Activated naive CD4-positive, alpha-beta T cell treated with anti-CD3 and anti-CD28 coated beads for 36 hours (primary cell): Measurements from ENCODE around the gene FGF14. TPM values are rescaled to one million over a fixed set of nuclear protein-coding genes. Genes with fewer than 3 reads are reported as not detected.

Source experiments
- CTCF ChIA-PET: fragments of 350-600 bp; sonication (Branson Sonifier 250); formaldehyde crosslinking; loops from one replicate; lab custom pipeline; 2021; ENCODE audit warnings: antibody characterized with exemption; lab: Charles Lee
- DNase-seq: peaks from one replicate; pipeline ENCODE4 v3.0.0-alpha.2; 2020
- H3K27ac Mint-ChIP-seq: one replicate; pipeline ENCODE4 v1.8.0; 2021; ENCODE audit warnings: mild to moderate bottlenecking, mixed read lengths
- H3K27me3 Mint-ChIP-seq: one replicate; pipeline ENCODE4 v1.8.0; 2021; ENCODE audit warnings: low read depth, mixed read lengths
- H3K36me3 Mint-ChIP-seq: one replicate; pipeline ENCODE4 v1.8.0; 2021; ENCODE audit warnings: low read depth, mixed read lengths
- H3K4me1 Mint-ChIP-seq: one replicate; pipeline ENCODE4 v1.8.0; 2021; ENCODE audit warnings: low read depth, mixed read lengths
- H3K4me3 Mint-ChIP-seq: one replicate; pipeline ENCODE4 v1.8.0; 2021; ENCODE audit warnings: mild to moderate bottlenecking, moderate library complexity, mixed read lengths
- H3K9me3 Mint-ChIP-seq: one replicate; pipeline ENCODE4 v1.8.0; 2021; ENCODE audit warnings: mixed read lengths
- intact Hi-C: fragments of 100-400 bp; cut with micrococcal nuclease; formaldehyde crosslinking; loops from one replicate; pipeline ENCODE4 v1.15.1; 2023
- total RNA-seq, 2 experiments: library from RNA; stranded (reverse); gene quantifications; one replicate each; pipeline ENCODE4 v1.2.3, GENCODE V29; 2021

The FGF14 gene
- total RNA-seq, 2 experiments from 2014 or later = not detected

DNA sequence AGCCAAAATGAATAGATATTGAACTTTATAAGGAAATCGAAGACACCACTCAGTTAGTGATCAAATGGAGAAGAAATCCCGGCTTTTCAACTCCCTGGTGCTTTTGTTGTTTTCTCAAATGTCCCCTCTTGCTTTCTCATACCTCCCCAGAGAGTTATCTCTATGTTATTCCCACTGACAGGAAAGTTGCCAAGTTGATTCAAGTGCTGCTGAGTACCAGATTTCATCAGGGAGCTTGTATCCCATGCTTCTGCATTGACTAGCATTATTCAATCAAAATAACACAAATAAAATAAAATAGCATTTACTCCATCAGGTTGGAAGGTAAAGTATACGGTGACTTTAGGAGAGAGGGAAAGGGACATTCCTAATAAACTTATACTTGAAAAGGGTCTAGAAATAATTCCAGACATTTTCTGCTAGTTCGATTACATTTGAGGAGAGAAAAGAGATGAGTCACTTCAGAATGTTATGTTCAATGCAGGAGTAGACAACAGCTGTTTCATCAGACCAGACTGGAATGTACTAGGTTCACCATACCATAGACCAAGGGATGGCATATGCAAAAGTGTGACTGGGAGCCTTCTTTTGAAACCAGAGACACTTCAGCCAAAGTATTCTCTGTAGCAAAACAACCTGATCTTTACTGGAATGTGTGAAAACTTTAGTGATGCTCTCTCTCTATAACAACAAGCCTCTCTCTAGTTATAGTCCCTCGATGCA lies 397.8 kb downstream of the FGF14 start:
- intact Hi-C loops = no loop called here
- H3K27ac Mint-ChIP-seq = no peak overlapping the region
- CTCF ChIA-PET = no interaction called here
- H3K27me3 Mint-ChIP-seq = peaks cover 2% of the 10 kb centered on the region
- no peaks in the 10 kb centered on the region for H3K4me1 Mint-ChIP-seq
- H3K4me3 Mint-ChIP-seq = no peak overlapping the region
- no peaks in the 10 kb centered on the region for H3K36me3 Mint-ChIP-seq
- no peak for DNase-seq
- H3K9me3 Mint-ChIP-seq = no peaks in the 10 kb centered on the region

GRCh38 chr13:102002287-102002686 lies 399.6 kb downstream of the FGF14 start:
- peaks cover 2% of the 10 kb centered on the region for H3K27me3 Mint-ChIP-seq
- H3K27ac Mint-ChIP-seq = no peak overlapping the region
- CTCF ChIA-PET = no interaction called here
- no peak for DNase-seq
- H3K4me1 Mint-ChIP-seq = no peaks in the 10 kb centered on the region
- H3K4me3 Mint-ChIP-seq = no peak overlapping the region
- no peaks in the 10 kb centered on the region for H3K36me3 Mint-ChIP-seq
- no peaks in the 10 kb centered on the region for H3K9me3 Mint-ChIP-seq
- intact Hi-C loops = no loop called here

GRCh38 chr13:102000764-102001163 lies 401.1 kb downstream of the FGF14 start:
- DNase-seq = no peak
- CTCF ChIA-PET = no interaction called here
- H3K27me3 Mint-ChIP-seq = peaks cover 2% of the 10 kb centered on the region
- H3K4me1 Mint-ChIP-seq = no peaks in the 10 kb centered on the region
- H3K36me3 Mint-ChIP-seq = no peaks in the 10 kb centered on the region
- no peak overlapping the region for H3K4me3 Mint-ChIP-seq
- no peaks in the 10 kb centered on the region for H3K9me3 Mint-ChIP-seq
- intact Hi-C loops = no loop called here
- no peak overlapping the region for H3K27ac Mint-ChIP-seq

GRCh38 chr13:101998129-101998528 lies 403.7 kb downstream of the FGF14 start:
- CTCF ChIA-PET = interaction anchor here (0.6 kb wide), 1 partner anchor 491 kb away, joined by 4 read pairs; no protein-coding TSS in a partner anchor
- intact Hi-C loops = no loop called here
- no peak overlapping the region for H3K4me3 Mint-ChIP-seq

DNA sequence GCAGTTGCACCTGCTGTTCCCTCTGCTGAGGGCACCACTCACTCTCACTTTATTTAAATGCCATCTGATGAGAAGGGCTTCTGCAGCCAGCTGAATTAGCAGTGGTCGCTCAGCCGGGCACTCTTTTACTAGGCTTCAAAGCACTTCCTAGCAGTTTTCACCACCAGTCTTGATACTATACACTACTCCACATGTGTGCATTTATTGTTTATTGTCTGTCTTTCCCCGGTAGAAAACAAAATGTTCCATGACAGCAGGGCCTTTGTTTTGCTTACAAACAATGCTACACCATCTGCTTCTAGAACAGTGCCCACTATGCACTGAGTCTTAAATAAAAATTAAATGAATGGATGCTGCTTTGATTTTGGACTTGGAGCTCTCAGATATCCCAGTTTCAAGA lies 404.9 kb downstream of the FGF14 start:
- DNase-seq = no peak
- Mint-ChIP-seq H3K9me3 (no peaks in the 10 kb centered on the region), H3K27ac (no peak overlapping the region), H3K36me3 (no peaks in the 10 kb centered on the region), H3K4me3 (no peak overlapping the region), H3K4me1 (no peaks in the 10 kb centered on the region), H3K27me3 (peaks cover 2% of the 10 kb centered on the region)
- intact Hi-C loops = no loop called here
- CTCF ChIA-PET = no interaction called here

More at GRCh38 chr13:101998129-101998528, 403.7 kb downstream of the FGF14 start:
- Mint-ChIP-seq H3K36me3 (no peaks in the 10 kb centered on the region), H3K4me1 (no peaks in the 10 kb centered on the region), H3K9me3 (no peaks in the 10 kb centered on the region), H3K27ac (no peak overlapping the region), H3K27me3 (peaks cover 2% of the 10 kb centered on the region)
- no peak for DNase-seq

GRCh38 chr13:101989798-101990350 lies 412.0 kb downstream of the FGF14 start:
- Mint-ChIP-seq H3K4me1 (no peaks in the 10 kb centered on the region), H3K36me3 (no peaks in the 10 kb centered on the region), H3K4me3 (no peak overlapping the region), H3K9me3 (peaks cover 3% of the 10 kb centered on the region), H3K27me3 (peaks cover 2% of the 10 kb centered on the region), H3K27ac (no peak overlapping the region)
- intact Hi-C loops = no loop called here
- CTCF ChIA-PET = no interaction called here
- no peak for DNase-seq

DNA sequence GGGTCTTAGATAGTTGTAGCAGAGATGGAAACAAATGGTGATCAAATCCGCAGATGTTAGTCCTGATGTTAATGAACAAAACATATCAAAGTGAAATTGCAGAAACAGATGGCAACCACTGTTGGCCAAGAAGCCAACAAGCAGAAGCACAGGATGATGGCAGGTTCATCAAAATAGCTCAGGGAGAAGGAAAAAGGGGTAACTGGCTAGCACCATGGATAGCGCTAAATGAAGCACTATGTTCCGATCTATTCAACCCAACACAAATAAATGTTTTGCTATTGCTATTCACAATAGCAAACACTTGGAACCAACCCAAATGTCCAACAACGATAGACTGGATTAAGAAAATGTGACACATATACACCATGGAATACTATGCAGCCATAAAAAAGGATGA lies 413.7 kb downstream of the FGF14 start:
- CTCF ChIA-PET = no interaction called here
- H3K27me3 Mint-ChIP-seq = peaks cover 2% of the 10 kb centered on the region
- DNase-seq = no peak
- intact Hi-C loops = no loop called here
- peaks cover 3% of the 10 kb centered on the region for H3K9me3 Mint-ChIP-seq
- H3K4me1 Mint-ChIP-seq = no peaks in the 10 kb centered on the region
- H3K36me3 Mint-ChIP-seq = no peaks in the 10 kb centered on the region
- no peak overlapping the region for H3K4me3 Mint-ChIP-seq
- H3K27ac Mint-ChIP-seq = no peak overlapping the region

DNA sequence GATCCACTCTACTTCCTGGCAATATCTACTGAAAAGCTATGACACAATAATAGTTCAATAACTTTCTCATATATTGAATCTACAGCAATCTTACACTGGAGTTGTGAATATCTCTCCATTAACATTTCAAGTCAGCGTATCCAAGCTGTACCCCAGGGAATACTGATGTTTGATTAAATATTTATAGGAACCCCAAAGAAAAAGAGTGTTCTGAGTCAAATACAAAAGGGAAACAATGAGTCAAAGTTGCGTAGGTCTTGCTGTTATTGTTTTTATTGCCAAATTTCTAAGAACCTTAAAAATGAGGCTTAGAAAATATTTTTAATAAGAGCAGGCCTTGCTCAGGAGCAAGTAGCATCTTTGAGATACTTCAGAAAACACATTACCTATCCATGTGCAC lies 415.5 kb downstream of the FGF14 start:
- Mint-ChIP-seq H3K4me1 (no peaks in the 10 kb centered on the region), H3K4me3 (no peak overlapping the region), H3K36me3 (no peaks in the 10 kb centered on the region), H3K27me3 (peaks cover 2% of the 10 kb centered on the region), H3K9me3 (peaks cover 3% of the 10 kb centered on the region), H3K27ac (no peak overlapping the region)
- no peak for DNase-seq
- CTCF ChIA-PET = no interaction called here
- intact Hi-C loops = no loop called here

- H3K27ac Mint-ChIP-seq = no peak overlapping the region
- H3K27me3 Mint-ChIP-seq = peaks cover 2% of the 10 kb centered on the region
- DNase-seq = no peak
- CTCF ChIA-PET = no interaction called here
- H3K4me3 Mint-ChIP-seq = no peak overlapping the region
- H3K9me3 Mint-ChIP-seq = peaks cover 3% of the 10 kb centered on the region
- intact Hi-C loops = no loop called here
- no peaks in the 10 kb centered on the region for H3K4me1 Mint-ChIP-seq
- no peaks in the 10 kb centered on the region for H3K36me3 Mint-ChIP-seq
Measured at GRCh38 chr13:101985321-101985720, 416.5 kb downstream of the FGF14 start.

GRCh38 chr13:101982903-101983302 lies 418.9 kb downstream of the FGF14 start:
- CTCF ChIA-PET = no interaction called here
- Mint-ChIP-seq H3K9me3 (no peaks in the 10 kb centered on the region), H3K4me3 (no peak overlapping the region), H3K27ac (no peak overlapping the region), H3K36me3 (no peaks in the 10 kb centered on the region), H3K4me1 (no peaks in the 10 kb centered on the region), H3K27me3 (peaks cover 2% of the 10 kb centered on the region)
- intact Hi-C loops = no loop called here
- no peak for DNase-seq

- no peak overlapping the region for H3K4me3 Mint-ChIP-seq
- no peaks in the 10 kb centered on the region for H3K4me1 Mint-ChIP-seq
- CTCF ChIA-PET = no interaction called here
- no peak for DNase-seq
- no peaks in the 10 kb centered on the region for H3K36me3 Mint-ChIP-seq
- H3K27ac Mint-ChIP-seq = no peak overlapping the region
- peaks cover 5% of the 10 kb centered on the region for H3K27me3 Mint-ChIP-seq
- intact Hi-C loops = no loop called here
- no peaks in the 10 kb centered on the region for H3K9me3 Mint-ChIP-seq
Measured at GRCh38 chr13:101979825-101980224, 422.0 kb downstream of the FGF14 start.

DNA sequence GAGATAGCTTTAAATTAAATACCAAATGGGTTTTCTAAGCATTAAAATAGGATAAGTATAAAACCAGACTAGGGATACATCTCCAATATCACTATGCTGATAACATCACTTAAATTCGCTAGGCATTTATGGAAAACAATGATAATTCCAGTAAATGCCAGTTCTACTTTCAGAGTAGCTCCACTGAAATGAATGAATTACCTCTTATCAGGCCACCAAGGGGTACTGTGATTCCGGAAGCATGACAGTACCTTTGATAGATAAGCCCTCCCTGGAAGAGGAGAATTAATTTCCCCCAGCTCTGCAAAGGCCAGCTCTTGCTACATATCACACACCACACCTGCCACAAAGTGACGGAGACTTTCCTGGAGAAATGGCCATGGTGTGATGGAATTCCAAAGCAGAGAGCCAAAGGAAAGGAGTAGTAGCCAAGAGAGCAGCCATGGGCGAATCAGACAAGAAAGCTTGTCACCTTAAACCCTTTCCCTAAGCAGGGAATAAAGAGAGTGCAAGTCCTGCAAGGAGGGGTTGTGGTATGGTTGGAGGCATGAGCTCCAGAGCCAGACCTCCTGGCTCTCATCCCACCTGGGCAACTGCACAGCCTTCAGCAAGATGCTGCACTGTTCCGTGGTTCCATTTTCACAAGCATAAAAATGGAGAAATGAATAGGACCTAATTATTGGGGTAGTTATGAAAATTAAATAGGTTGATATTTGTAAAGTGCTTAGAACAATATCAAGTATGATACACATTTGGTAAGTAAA lies 423.1 kb downstream of the FGF14 start:
- H3K9me3 Mint-ChIP-seq = no peaks in the 10 kb centered on the region
- no peaks in the 10 kb centered on the region for H3K36me3 Mint-ChIP-seq
- intact Hi-C loops = no loop called here
- H3K4me1 Mint-ChIP-seq = no peaks in the 10 kb centered on the region
- no peak overlapping the region for H3K27ac Mint-ChIP-seq
- CTCF ChIA-PET = no interaction called here
- no peak for DNase-seq
- no peak overlapping the region for H3K4me3 Mint-ChIP-seq
- H3K27me3 Mint-ChIP-seq = peaks cover 5% of the 10 kb centered on the region

- CTCF ChIA-PET = no interaction called here
- H3K27ac Mint-ChIP-seq = no peak overlapping the region
- intact Hi-C loops = no loop called here
- H3K9me3 Mint-ChIP-seq = no peaks in the 10 kb centered on the region
- H3K27me3 Mint-ChIP-seq = peaks cover 8% of the 10 kb centered on the region
- no peak overlapping the region for H3K4me3 Mint-ChIP-seq
- DNase-seq = no peak
- no peaks in the 10 kb centered on the region for H3K36me3 Mint-ChIP-seq
- H3K4me1 Mint-ChIP-seq = no peaks in the 10 kb centered on the region
Measured at GRCh38 chr13:101977475-101977874, 424.4 kb downstream of the FGF14 start.
